Prostate gland (tissue), 2 donors: ENCODE results near the gene LCTL.

ENCODE experiments used
- CTCF ChIP-seq, 4 experiments: fragments of 200-600 bp in 2 of 4; fragments of 450-650 bp in 2 of 4; sonication (generic) in 2 of 4; IDR thresholded peaks; 1 replicate in 3 of 4; 2 replicates in 1 of 4; pipeline ENCODE4 v1.5.1; 2016 to 2019; ENCODE audit warnings: antibody characterized with exemption in 4 of 4, mild to moderate bottlenecking in 2 of 4, moderate library complexity in 2 of 4
- POLR2A ChIP-seq: fragments of 450-650 bp; IDR thresholded peaks from one replicate; pipeline ENCODE4 v1.6.1; 2016; ENCODE audit warnings: antibody characterized with exemption, mild to moderate bottlenecking

GRCh38 chr15:66563566-66564110 lies 2.2 kb downstream of the LCTL start:
- TF ChIP-seq CTCF (IDR thresholded peaks at IDR 0.05): no peak
- TF ChIP-seq POLR2A: no peak
